Ureter (tissue), 1 donor: ENCODE data around the gene IQSEC2. TPM values are rescaled to one million over a fixed set of nuclear protein-coding genes. Genes with fewer than 3 reads are reported as not detected.

Experiments
- DNase-seq: peaks from one replicate; pipeline ENCODE4 v3.0.0-alpha.2; 2020; ENCODE audit warnings: low spot score
- total RNA-seq: library from RNA; stranded (reverse); gene quantifications from one replicate; pipeline ENCODE4 v1.2.4, GENCODE V29; 2023
- donor health status: DM: yes; HTN: yes; CAD: no.

IQSEC2 gene
- total RNA-seq, 1 donor from 2014 or later: 31.7 TPM

DNA sequence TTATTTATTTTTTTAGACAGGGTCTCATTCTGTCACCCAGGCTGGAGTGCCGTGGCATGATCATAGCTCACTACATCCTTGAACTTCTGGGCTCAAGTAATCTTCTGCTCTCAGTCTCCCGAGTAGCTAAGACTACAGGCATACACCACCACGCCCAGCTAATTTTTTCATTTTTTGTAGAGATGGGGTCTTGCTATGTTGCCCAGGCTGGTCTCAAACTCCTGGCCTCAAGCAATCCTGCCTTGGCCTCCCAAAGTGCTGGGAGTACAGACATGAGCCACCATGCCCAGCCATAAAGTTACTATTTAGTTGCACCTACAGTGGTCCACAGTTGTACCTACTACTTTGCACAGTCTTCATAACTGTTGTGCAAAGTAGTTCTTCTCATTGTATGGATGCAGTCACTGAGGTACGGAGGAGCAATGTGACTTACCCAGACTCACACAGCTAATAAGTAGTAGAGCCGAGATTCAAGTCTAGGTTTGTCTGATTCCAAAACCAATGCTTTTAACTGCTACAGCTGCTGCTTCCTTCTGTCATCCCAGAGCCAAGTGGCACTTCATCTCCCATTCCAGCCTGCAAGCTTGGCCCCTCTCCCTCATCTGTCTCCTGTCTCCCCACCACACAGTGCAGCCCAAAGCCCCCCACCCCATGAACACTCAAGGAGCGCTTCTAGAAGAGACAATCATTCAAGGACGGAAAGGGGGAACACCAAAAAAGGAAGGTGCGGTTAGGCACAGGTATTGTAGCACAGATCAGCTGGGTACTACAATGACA lies 24.0 kb upstream of the IQSEC2 start:
- no peak for DNase-seq

DNA sequence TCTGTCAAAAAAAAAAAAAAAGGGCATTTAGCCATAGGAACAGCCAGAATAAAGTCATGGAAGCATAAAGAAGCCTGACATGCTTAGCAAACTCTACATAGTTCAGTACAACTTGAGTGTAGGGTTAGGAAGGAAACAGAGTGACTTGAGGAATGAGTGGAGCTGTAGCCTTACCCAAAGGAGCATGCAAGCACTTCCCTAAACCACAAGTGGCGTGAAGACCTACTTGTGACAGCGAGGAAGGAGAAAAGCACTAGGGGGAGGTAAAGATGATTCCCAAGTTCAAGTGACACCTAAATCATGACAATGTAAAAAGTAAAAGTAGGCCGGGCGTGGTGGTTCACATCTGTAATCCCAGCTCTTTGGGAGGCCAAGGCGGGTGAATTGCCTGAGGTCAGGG lies 21.8 kb upstream of the IQSEC2 start:
- no peak for DNase-seq

DNA sequence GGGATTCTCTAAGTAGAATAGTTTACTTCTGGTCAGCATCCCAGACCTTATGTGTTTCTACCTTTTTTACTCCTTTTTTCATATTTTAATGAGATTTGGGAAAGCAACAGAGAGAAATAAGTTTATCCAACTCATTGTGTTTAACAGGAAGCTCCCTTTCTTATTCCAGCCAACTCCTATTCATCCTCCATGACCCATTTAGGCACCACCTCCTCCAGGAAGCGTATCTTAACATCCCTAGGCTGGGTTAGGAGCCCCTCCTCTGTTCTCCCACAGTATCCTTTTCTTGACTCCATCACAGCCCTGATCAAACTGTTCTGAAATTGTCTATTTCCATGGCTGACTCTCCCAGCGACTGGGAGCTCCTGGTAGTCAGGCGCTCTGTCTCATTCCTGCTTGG lies 18.8 kb upstream of the IQSEC2 start:
- no peak for DNase-seq

DNA sequence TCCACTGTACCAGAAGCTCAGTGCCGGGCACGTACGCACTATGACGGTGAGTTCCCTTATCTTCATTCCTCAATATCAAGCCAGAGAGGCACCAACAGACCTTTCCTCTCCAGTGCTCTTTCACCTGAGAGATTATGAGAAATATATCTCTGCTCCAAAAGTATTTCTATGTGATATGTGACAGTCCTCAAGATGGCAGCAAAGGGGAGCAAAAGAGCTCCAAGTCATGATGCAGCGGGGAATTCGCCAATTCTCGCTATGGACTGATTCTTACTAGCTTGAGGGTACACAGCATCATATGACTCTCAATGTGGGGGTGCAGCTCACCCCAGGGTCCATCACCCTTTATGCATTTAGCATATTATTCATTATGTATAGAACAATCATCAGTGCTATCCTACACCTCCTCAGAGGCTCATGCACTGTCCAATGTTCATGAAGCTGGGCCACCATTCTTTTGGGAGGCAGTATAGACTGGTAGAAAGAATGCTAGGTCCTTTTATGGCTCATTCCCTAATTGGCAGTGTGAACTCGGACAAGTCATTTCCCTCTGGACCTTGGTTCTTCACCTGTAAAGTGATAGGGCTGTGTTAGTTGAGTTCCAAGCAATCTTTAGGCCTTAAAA lies 12.8 kb upstream of the IQSEC2 start:
- DNase-seq: no peak

DNA sequence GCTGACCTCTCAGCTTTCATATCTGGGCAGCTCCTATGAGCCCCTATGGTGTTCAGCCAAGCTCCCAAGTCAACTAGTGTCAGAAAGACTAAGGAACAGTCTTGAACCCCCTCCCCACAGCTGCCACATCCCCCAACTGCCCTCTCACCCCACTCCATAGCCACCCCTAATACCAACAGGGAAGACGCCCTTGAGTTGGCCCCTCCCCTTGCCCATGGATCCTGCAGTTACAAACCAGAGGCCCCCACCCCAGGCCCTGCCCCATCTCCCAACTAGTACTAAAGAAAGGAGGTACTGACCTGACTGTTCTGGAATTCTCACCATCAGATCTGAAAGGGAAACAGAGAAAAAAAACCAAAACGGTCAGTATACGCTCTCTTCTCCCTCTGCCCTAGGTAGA lies 10.2 kb upstream of the IQSEC2 start:
- no peak for DNase-seq

DNA sequence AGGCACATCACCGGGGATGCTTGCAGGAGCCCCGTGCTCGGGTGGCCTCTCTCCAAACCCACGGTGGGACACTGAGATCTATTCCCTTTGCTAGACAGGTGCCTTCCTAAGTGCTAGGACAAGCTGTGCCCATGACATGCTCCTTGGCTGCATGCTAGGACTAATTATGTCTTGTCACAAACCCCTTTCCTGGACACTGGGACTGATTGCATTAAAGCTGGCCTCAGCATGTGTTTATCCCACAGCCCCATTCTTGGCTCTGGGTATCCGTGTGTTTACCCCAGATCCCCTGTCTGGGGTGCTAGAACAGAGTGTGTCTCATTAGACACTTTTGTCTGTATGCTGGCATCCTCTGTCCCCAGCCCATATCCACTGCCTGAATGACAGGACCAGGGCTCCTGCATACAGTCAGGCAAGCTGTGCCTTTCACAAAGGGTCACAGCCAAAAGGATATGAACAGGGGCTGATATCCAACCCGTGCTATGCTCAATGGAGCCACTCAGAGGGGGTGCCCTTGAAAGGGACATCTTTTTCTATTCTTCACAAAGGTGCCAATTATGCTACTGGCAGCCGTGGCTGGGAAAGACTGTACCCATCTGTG lies 9.2 kb upstream of the IQSEC2 start:
- no peak for DNase-seq

DNA sequence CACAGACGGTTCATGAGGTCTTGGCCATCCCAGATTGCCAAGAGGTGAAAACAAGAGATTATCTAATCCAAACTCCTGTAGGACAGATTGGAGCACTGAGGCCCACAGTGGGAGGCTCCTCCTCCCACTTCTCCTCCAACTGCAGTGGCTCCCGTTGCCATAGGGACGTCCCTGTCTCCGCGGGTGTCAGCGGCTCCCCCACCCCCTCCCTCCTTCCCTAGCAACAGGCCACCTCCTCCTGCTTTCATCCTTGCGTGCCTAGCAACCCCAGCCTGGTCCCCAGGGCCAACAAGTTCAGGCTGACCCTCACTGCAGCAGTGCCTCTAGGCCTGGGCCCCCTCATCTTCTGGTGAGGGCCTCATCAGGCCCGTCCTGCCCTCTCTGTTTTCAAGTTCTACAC lies 6.8 kb upstream of the IQSEC2 start:
- DNase-seq: no peak

DNA sequence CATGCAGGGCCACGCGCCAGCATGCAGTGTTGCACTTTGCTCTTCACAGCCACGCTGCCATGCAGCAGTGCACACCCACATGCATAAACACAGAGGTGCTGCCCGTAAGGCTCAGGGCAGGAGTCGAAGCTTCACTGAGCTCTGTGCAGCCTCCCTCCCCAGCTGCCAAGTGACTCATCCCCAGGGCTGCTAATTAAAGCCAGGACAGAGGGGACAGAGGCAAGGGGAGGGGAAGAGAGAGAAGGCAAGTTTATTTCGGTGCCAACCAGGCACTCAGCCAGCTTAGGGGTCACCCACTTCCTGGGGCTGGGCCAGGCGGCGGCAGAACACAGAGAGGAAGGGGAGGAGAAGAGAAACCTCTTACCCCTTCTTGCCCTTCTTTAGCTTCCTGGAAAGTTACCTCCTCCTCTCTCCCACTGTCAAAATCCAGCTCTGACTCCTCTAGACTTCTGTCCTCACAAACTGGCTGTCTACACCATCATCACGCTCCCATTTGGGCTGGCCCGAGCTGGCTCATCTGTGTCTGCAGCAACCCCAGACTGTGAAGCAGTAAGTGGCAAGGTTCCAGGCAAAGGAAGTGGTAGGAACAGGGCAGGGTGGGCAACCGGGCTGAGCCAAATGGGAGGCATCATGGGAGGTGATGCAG lies 6.2 kb upstream of the IQSEC2 start:
- DNase-seq: peak; percentile 72

DNA sequence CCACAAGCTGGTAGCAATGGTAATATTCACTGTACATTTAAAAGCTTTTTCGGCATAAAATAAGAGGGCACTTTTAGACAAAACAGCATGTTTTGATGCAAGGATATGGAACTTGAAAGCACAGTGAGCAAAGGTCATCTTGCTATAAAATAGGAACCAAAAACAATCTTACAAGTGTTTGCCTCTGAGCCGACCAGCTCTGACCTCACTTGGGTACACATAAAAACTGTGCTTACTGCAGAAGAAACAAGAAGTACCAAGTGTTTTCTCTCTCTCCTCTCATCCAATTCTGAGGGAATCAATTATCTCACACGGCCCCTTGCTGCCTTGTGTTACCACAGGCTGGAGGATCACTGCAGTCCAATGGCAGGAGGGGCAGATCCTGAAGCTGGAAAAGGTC lies 4.8 kb upstream of the IQSEC2 start:
- no peak for DNase-seq

DNA sequence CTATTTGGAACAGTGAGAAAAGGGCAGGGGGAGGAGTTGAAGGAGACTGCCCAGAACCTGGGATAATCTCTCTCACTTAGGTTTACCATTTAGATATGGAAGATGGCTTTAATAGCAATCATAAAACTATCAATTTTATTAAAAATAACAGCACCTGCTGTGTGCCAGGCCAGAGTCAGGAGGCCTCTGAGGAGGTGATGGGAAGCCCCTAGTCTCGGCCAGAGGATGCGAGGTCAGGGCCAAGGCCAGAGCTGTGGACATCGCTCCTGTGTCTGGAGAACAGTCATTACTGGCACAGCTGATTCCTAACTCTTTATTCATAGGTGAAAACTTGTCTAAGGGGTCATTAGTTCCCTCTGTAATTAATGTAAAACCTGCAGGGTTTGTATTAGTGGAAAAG lies 4.2 kb upstream of the IQSEC2 start:
- DNase-seq: no peak

DNA sequence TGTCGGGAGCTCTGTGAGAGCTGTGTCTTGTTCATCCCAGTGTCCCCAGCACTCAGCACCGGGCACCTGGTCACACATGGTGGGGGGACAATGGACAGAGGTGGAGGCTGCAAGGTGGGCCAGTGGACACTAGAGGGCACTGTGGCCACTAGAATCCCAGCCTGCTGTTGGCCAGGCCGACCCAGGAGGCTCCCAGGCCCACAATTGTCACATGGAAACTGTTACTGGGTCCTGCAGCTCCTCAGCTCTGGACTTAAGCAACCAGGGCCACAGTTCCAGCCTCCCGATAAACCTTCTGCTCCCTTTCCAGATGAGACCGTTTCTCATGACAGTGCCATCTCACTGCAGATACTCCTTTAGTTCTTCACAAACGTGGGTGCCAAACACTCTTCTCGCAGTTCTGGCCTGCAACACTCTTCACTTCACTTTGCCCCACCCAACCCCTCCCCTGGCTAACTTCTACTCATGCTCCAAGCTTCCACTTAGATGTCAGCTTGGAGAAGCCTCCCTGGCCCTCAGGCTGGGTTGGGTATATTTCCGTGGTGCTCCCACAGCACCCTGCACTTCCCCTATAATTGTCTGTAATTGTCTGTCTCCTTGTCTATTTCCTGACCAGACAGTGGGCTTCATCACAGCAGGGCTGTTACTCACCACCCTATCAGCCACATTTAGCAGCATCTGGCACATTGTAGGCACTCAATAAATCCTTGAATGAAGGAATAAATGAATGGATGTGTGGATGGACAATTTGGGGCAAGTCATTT lies 3.5 kb upstream of the IQSEC2 start:
- DNase-seq: peak; percentile 54

DNA sequence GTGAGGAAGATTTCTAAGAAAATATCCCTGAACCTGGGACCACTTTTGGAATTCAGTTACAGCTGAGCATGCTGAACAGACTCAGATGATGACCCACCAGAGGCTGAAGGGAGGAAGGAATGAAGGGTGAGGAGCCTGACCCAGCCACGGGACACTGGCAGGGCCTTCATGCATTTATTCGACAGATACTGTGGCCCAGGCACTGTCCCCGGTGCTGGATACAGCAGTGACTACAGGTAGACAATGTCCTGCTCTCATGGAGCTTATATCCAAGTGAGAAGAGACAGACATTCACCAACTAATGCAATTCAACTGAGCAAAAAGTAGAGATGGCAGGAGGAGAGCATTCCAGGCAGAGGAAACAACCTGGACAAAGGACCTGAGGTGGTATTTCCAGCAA lies 2.2 kb upstream of the IQSEC2 start:
- no peak for DNase-seq

DNA sequence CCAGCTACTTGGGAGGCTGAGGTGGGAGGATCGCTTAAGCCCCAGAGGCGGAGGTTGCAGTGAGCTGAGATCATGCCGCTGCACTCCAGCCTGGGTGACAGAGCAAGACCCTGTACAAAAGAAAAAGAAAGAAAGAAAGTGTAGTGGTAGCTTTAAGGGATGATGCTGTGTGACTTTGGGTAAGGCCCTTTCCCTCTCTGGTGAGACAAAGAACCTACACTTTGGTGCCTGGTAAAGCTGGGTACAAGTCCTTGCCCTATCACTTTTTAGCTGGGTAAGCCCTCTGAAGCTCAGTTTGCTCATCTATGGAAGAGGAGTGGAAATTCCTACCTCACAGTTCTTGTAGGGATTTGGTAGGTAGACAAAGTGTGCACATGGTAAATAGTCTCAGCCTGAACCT lies 1.7 kb upstream of the IQSEC2 start:
- DNase-seq: no peak

DNA sequence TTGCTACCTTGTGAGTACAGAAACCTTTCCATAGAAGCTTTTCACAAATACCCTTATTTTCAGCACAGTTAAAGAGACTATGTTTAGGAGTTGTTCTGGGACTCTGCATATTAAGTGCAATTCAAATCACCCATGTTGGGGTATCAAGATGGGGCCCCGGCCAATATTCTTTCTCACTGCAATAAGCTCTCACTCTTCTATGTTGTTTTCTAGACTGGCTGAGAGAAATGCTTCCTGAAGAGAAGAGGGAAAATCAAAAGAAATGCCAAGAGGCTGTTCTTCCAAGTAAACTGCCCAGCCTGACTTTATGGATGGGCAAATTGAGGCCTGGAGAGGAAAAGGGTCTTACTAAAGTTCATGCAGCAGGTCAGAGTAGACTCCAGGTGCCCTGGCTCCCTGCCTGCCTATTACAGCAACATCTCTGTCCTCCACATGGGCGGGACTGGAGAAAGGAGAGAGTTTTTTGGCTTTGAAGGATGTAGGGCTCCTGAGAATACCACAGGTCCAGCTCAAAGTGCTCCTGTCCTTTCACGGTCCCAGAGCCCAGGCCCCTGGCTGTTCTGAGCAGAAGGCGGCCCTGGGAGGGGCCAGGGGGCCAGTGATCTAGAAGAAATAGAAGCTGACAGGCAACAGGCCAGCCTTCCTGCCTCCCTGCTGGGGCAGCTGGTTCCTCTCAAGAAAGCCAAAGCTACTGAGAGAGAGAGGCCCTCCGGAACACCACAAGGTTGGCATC lies 745 bp upstream of the IQSEC2 start:
- no peak for DNase-seq

DNA sequence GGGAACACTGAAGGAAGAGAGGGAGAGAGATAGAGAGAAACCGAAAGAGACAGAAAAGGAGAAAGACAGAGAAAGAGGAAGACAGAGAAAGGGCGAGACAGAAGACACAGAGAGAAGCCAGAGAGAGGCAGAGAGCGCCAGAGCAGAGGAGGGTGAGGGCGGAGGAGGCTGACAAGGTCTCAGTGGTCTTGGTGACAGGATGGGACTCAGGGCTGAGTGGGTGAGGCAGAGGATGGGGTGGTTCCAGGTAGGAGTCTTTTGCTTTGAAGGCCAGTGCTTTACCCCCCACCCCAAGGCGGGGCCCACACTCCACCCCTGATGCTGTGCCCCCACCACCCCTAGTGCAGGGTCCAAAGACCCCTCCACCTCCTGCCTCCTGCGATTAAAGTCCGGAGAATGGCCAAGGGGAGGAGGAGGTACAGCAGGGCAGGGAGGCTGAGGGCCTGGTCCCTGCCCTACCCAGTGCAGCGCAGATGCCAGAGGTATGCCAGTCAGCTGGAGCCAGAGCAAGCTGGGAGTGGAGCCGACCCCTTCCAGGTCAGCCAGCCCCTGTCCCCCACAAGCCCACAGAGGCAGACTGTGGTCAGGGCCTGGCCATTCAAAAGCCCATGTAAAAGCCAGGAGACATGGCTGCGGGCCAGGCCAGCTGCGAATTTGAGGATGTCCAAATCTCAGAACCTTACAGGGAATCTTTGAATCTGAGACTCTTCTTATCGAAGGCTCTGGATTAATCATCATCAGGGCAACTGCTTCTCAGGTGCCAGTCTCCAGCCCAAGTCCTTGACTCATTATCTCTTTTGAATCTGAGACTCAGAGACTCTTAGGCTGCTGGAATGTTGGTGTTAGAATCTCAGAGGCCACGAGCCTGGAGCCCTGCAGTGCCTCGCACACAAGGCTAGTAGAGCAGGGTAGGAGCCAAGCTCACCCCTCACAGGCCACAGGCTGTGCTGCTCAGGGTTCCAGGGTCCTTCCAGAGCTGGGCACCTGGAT lies 758 bp downstream of the IQSEC2 start:
- no peak for DNase-seq

DNA sequence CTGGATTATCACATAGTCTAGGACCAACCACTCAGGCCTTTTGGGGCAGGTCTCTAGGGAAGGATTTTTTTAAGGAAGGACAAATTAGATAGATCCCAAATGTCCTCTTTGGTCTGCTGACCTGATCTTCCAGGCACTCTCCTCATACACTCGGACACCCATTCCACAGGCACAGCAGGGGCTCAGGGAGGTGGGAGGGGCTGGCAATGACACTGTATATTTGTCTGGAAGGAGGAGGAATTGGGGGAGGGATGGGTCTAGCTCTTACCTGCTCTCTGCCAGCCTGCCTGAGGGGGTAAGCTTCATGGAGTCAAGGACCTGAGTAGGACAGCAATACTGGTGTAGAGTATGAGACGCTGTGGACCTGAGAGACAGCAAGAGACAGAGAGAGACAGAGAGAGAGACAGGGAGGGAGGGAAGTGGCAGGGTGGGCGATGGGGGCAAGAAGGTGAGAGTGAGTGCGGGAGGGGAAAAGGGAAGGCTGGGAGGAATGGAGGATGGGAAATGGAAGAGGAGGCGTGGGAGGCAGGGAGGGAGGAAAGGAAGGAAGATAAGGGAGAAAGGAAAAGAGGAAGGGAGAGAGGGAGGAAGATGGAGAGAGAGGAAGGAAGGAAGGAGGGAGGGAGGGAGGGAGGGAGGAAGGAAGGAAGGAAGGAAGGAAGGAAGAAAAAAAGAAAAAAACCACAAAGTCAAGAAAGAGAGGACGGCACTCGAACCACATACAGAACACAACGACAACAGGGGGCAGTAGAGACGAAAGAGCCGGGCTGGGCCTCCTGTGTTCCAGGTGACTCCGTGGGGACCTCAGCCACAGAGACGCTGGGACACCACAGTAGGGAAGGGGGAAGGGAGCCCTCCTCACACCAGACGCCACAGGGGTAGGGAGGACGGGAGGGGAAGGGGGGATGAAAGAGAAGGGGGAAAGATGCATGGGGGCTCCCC lies 1.8 kb downstream of the IQSEC2 start:
- no peak for DNase-seq

DNA sequence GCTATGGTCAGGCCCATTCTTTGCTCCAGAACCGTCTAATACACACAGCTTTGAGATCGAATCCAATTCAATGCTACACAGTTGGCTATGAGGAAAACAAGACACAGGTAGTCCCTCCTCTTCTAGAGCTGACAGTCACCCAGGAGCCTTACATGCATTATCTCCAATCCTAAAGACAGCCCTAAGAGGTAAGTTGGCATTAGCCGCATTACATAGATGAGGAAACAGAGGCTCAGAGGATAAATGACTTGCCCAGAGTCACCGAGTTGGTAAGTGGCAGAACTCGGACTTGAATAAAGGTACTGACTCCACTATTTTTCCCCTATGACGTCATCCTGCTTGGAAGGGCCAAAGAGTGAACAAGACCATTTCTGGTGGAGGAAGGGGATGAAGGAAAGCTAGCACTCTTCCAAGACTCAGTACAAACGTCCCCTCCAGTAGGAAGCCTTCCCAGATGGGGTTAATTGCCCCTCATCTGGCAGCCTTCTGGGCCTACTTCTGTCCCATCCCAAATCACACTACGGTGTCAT lies 8.5 kb downstream of the IQSEC2 start:
- DNase-seq: no peak

DNA sequence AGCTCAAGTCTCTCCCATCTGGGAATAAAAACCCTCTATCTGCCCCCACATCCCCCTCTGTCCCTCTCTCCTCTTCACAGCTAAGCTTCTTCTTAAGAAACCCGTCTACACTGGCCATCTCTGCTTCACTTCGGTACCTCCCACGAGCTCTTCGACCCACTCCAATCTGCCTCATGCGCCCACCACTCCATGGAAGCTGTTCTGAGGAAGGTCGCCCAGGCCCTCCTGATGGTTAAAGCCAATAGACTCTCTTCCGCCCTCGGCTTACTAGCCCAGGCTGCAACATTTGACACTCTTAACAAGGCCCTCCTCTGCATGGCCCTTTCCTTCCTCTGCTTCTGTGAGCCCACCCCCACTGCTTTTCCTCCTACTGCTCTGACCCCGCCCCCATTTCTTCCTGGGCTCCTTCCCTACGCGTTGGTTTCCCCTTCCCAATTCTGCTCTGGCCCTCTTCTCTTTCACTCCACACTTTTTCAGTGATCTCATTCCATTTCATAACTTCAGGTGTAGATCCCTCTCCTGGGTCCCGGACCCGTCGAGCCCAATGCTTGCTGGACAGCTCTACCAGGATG lies 11.8 kb downstream of the IQSEC2 start:
- DNase-seq: no peak
